LoVo (cell line): ENCODE data around the gene GRB2.

Source experiments
- DNase-seq: peaks from one replicate; pipeline ENCODE4 v3.0.0-alpha.2; 2016; ENCODE audit warnings: low spot score

The GRB2 gene

DNA sequence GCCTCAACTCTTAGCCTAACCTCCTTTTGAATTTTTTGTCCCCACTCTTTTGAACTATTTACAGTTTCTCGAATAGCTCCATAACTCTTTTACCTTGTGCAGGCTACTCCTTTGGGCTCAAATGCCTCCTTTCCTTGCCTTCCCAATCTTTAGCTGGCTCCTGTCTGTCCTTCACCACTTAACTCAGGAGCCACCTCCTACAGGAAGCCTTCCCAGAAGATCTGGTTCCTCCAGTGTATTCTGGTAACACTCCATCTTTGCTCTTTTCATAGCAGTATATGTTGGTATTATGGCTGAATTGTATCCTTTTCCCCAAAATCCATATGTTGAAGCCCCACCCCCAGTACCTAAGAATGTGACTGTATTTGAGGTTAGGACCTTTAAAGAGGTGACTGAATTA, 9.0 kb upstream of the GRB2 start:
- no peak for DNase-seq

GRCh38 chr17:75412455-75413317, 7.2 kb upstream of the GRB2 start:
- peak; percentile 65 for DNase-seq

GRCh38 chr17:75411328-75412067, 6.0 kb upstream of the GRB2 start:
- DNase-seq: no peak

DNA sequence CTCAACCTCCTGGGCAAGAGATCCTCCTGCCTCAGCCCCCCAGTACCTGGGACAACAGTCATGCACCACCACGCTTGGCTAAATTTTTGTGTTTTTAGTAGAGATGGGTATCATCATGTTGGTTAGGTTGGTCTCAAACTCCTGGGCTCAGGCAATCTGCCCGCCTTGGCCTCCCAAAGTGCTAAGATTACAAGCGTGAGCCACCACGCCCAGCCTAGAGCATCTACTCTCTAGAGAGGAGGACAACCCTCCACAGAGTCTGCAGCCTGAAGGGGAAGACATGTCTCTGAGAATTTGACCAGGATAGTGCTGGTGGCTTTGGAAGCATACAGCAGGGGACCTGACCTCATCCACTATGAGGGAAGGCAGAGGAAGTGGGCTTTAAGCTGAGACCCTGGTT, 4.7 kb upstream of the GRB2 start:
- no peak for DNase-seq

DNA sequence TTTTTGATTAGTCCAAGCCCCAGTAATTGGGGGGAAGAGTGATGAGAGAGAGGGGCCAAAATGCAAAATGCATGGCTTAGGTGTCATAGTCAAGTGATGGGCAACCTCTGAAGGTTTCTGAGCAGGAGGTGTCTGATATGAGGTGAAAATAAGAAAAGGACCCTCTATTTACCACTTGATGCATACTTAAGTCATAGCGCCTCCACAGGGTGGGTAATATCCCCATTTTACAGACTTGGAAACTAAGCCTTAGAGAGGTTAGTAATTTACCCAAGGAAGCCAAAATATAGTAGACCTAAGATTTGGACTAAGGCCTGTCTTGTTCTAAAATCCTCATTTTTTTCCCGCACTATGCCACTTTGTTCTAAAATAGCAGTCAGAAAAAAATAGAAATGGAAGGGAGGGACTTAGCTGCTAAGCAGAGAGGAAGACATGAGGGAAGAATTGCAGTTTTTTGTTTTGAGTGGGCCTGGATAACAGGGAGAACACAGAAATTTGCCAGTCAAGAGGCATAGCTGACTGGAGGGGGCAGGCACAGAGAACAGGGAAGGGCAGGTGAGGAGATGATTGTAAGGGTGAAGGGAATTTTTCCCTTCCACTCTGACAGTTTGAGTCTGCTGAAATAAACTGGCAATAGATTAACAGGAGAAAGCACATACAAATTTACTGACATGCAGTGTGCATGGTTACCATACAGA, 2.3 kb upstream of the GRB2 start:
- DNase-seq: no peak

- no peak for DNase-seq
Observed at GRCh38 chr17:75406222-75406615, 741 bp upstream of the GRB2 start.

GRCh38 chr17:75404731-75405364, 630 bp downstream of the GRB2 start:
- DNase-seq: peak; percentile 47

DNA sequence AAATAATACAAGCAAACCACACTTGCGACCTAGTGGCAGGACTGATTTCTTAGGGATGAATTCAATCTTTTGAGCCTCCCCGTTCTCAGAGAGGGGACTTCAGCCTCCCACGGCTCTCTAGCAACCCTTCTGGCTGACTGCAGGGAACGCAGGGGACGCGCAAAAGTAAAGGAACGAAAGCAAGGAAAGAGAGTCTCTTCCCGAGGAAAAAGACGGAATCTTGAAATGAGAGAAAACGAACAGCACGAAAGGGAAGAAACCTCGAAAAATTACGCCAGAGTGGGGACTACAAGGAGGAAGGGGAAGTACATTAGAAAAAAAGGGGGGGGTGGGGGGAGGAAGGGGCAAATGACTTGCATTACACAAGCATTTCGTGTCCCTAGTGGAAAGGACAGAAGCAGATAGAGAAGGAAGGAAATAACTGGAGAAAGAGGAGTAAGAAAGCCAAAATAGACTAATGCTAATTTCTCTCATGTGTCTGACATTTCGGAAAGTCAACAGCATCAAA, 1.2 kb downstream of the GRB2 start:
- DNase-seq: peak; percentile 83

DNA sequence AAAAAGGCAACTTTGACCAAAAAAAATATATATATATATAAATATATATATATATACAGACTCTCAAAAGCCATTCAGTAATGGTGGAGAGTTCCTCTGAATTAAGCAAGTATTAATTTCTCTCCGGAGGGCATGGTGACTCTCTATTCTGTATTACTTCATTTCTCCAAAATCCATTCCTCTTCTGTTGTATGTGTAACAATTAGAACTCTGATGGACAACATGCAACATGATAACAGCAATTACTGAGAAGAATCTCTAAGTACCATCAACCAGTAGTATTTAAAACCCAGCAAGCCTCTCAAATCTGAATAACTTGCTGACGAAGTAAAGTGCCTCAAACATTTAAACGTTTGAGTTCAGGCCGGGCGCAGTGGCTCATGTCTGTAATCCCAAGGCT, 2.3 kb downstream of the GRB2 start:
- DNase-seq: no peak

GRCh38 chr17:75402026-75402425, 3.5 kb downstream of the GRB2 start:
- DNase-seq: no peak

GRCh38 chr17:75400326-75400939, 5.0 kb downstream of the GRB2 start:
- DNase-seq: no peak

DNA sequence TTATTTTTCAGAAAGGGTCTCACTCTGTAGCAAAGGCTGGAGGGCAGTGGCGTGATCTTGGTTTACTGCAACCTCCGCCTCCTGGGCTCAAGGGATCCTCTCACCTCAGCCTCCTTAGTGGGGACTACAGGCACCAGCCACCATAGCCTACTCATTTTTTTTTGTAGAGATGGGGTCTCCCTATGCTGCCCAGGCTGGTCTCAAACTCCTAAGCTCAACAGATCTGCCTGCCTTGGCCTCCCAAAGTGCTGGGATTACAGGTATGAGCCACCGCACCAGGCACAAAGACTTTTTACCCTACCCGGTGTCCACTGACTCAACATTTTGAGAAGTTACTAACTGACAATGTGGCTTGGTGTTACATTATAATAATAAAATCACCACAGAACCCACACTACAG, 7.2 kb downstream of the GRB2 start:
- no peak for DNase-seq

- DNase-seq: no peak
Observed at GRCh38 chr17:75397217-75397616, 8.3 kb downstream of the GRB2 start.

GRCh38 chr17:75396796-75397195, 8.7 kb downstream of the GRB2 start:
- DNase-seq: no peak

- DNase-seq: no peak
Observed at GRCh38 chr17:75396025-75396424, 9.5 kb downstream of the GRB2 start.

DNA sequence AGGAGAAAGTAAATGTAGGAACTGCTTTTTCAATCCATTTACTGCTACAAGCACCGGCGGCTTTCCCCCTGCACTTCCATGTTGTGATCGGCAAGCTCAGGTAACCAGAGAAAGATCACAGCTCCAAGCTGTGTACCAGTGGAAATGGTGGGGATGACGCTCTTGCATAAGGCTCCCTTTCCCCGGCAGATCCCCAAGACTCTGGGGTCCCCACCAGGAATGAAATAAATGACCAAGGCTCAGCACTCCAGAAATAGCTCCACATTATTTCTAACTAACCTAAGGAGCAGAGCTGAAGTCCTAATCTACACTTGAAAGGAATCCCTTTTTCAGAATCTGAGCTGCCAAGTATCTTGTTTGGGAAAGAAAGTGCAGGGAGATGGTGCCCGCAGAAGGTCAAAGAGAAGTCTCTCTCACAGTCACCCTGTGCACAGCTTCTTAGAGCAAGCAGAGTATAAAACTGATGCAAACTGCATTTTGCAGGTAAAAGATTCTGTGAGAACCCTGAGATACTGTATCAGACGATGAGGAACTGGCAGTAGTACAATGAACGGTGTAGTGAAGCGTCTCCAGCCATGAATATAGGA, 11.1 kb downstream of the GRB2 start:
- DNase-seq: no peak

DNA sequence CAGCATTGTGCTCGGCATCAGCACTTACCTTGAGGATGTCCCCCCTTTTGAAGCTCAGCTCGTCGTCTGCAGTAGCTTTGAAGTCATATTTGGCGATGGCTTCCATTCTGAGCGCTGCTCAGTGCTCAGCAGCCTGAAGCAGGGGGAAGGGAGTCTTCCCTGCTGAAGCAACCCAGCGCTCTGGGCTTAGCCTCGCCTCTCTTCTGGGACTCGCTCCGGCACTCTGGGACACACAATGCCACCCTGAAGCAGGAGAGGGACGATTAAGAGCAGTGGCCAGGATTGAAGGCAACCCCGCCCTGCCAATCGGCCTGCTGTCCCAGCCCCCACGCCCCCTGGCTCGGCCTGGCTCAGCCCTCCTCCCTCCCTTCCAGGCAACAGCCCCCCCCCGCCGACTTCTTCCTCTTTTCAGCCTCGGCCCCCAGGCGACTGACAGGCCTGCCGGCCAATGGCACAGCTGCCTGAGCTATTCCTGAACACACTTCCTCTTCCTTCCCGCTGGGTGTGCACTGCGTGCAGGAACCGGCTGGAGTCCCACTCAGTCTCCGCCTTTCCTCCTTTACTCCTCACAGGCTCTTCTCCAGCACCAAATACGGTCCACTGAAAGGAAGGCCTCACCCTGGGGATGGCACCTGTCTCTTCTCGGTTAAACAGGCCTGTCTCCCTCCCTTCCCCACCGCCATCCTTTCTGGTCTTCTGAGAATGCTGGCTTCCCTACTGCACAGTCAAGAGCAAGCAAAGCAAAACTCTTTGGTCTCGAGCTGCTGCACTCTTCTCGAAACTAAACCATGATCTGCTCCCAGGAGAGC, 11.8 kb downstream of the GRB2 start:
- peak; percentile 95 for DNase-seq

- DNase-seq: no peak
Observed at GRCh38 chr17:75392559-75392958, 12.9 kb downstream of the GRB2 start.

- DNase-seq: no peak
Observed at GRCh38 chr17:75390982-75391381, 14.5 kb downstream of the GRB2 start.

- no peak for DNase-seq
Observed at GRCh38 chr17:75388476-75389030, 16.9 kb downstream of the GRB2 start.
